Chondrocyte (in vitro differentiated cells): ENCODE measurements around the gene PDE2A. TPM values are rescaled to one million over a fixed set of nuclear protein-coding genes. Genes with fewer than 3 reads are reported as not detected.

ENCODE experiments used
- DNase-seq: peaks from one replicate; pipeline ENCODE4 v3.0.0; 2021; ENCODE audit warnings: mixed read lengths, low spot score
- H3K27ac Mint-ChIP-seq: one replicate; pipeline ENCODE4 v1.8.0; 2021; ENCODE audit warnings: mild to moderate bottlenecking, moderate library complexity, mixed read lengths; ENCODE audit not compliant: unreplicated experiment
- H3K27me3 Mint-ChIP-seq: 2 replicates; pipeline ENCODE4 v1.8.0; 2021; ENCODE audit warnings: low read depth, mixed read lengths
- H3K36me3 Mint-ChIP-seq: 2 replicates; pipeline ENCODE4 v1.8.0; 2021; ENCODE audit warnings: low read depth, mixed read lengths
- H3K4me1 Mint-ChIP-seq: 2 replicates; pipeline ENCODE4 v1.8.0; 2021; ENCODE audit warnings: low read depth, mild to moderate bottlenecking, mixed read lengths
- H3K4me3 Mint-ChIP-seq: one replicate; pipeline ENCODE4 v1.8.0; 2021; ENCODE audit warnings: mild to moderate bottlenecking, moderate library complexity, mixed read lengths; ENCODE audit not compliant: unreplicated experiment
- H3K9me3 Mint-ChIP-seq: 2 replicates; pipeline ENCODE4 v1.8.0; 2021; ENCODE audit warnings: low read depth, mixed read lengths
- CTCF ChIP-seq: fragments of 200-600 bp; sonication (generic); IDR thresholded peaks from 2 replicates; pipeline ENCODE4 v1.5.0; 2021; ENCODE audit warnings: antibody characterized with exemption, mild to moderate bottlenecking, moderate library complexity
- total RNA-seq: library from RNA; stranded (reverse); gene quantifications from 3 replicates; pipeline ENCODE4 v1.2.1, GENCODE V29; 2021

PDE2A gene
- total RNA-seq, 1 donor from 2014 or later = not detected

- Mint-ChIP-seq H3K4me3 (no peak overlapping the region), H3K27me3 (peaks cover 70% of the 10 kb centered on the region), H3K9me3 (no peaks in the 10 kb centered on the region), H3K36me3 (peaks cover 2% of the 10 kb centered on the region), H3K4me1 (peaks cover 6% of the 10 kb centered on the region), H3K27ac (no peak overlapping the region)
- DNase-seq = no peak
- no peak for TF ChIP-seq CTCF
These were observed 4.3 kb upstream of the PDE2A start for GRCh38 chr11:72678524-72678923.

- Mint-ChIP-seq H3K9me3 (no peaks in the 10 kb centered on the region), H3K4me3 (no peak overlapping the region), H3K36me3 (peaks cover 2% of the 10 kb centered on the region), H3K4me1 (peaks cover 6% of the 10 kb centered on the region), H3K27ac (no peak overlapping the region), H3K27me3 (peaks cover 84% of the 10 kb centered on the region)
- DNase-seq = no peak
- no peak for TF ChIP-seq CTCF
These were observed 2.7 kb upstream of the PDE2A start for GRCh38 chr11:72676861-72677341.

GRCh38 chr11:72675221-72675620 is 999 bp upstream of the PDE2A start:
- peaks cover 6% of the 10 kb centered on the region for H3K4me1 Mint-ChIP-seq
- DNase-seq = no peak
- TF ChIP-seq CTCF = no peak
- H3K27ac Mint-ChIP-seq = no peak overlapping the region
- H3K36me3 Mint-ChIP-seq = no peaks in the 10 kb centered on the region
- no peak overlapping the region for H3K4me3 Mint-ChIP-seq
- H3K9me3 Mint-ChIP-seq = no peaks in the 10 kb centered on the region
- H3K27me3 Mint-ChIP-seq = peaks cover 85% of the 10 kb centered on the region

- H3K4me1 Mint-ChIP-seq = peaks cover 6% of the 10 kb centered on the region
- no peaks in the 10 kb centered on the region for H3K36me3 Mint-ChIP-seq
- H3K4me3 Mint-ChIP-seq = no peak overlapping the region
- no peak for DNase-seq
- H3K27me3 Mint-ChIP-seq = peaks cover 79% of the 10 kb centered on the region
- no peaks in the 10 kb centered on the region for H3K9me3 Mint-ChIP-seq
- H3K27ac Mint-ChIP-seq = no peak overlapping the region
- TF ChIP-seq CTCF = no peak
These were observed 809 bp downstream of the PDE2A start for GRCh38 chr11:72673284-72673942.

GRCh38 chr11:72672597-72673238 is 1.5 kb downstream of the PDE2A start:
- H3K36me3 Mint-ChIP-seq = no peaks in the 10 kb centered on the region
- no peaks in the 10 kb centered on the region for H3K9me3 Mint-ChIP-seq
- peaks cover 6% of the 10 kb centered on the region for H3K4me1 Mint-ChIP-seq
- TF ChIP-seq CTCF = no peak
- H3K27ac Mint-ChIP-seq = no peak overlapping the region
- peaks cover 72% of the 10 kb centered on the region for H3K27me3 Mint-ChIP-seq
- DNase-seq = no peak
- H3K4me3 Mint-ChIP-seq = no peak overlapping the region
